SU-DHL-6 (cell line): ENCODE measurements around the gene COL6A3.

ENCODE experiments used
- H2AFZ ChIP-seq: fragments of 200-600 bp; sonication (generic); 2 replicates; pipeline ENCODE4 v1.6.1; 2014; ENCODE audit warnings: low read depth, mild to moderate bottlenecking, moderate library complexity, mixed read lengths, antibody characterized with exemption, low read length; ENCODE audit not compliant: severe bottlenecking
- H3F3A ChIP-seq: fragments of 200-600 bp; shearing (Covaris generic); 2 replicates; pipeline ENCODE4 v1.6.0; 2016; ENCODE audit warnings: antibody characterized with exemption, mild to moderate bottlenecking; ENCODE audit not compliant: insufficient read depth
- H3K27ac ChIP-seq: fragments of 200-600 bp; sonication (generic); 2 replicates; pipeline ENCODE4 v1.5.1; 2016; ENCODE audit warnings: low read depth, mild to moderate bottlenecking, low read length, moderate library complexity, mixed read lengths
- H3K27me3 ChIP-seq: fragments of 200-600 bp; sonication (generic), shearing (Covaris generic); 2 replicates; pipeline ENCODE4 v1.6.0; 2014; ENCODE audit warnings: mild to moderate bottlenecking, low read length
- H3K36me3 ChIP-seq: fragments of 200-600 bp; sonication (generic); 2 replicates; pipeline ENCODE4 v1.6.1; 2014; ENCODE audit warnings: mild to moderate bottlenecking, low read length, mixed read lengths
- H3K4me2 ChIP-seq: fragments of 300-600, 200-600 bp; shearing (Covaris generic), sonication (generic); 2 replicates; pipeline ENCODE4 v1.6.0; 2014; ENCODE audit warnings: low read length, low read depth, mild to moderate bottlenecking; ENCODE audit not compliant: poor library complexity, severe bottlenecking
- H3K4me3 ChIP-seq: fragments of 200-600 bp; sonication (generic); 2 replicates; pipeline ENCODE4 v1.5.1; 2014; ENCODE audit warnings: antibody characterized with exemption, low read length, mild to moderate bottlenecking, mixed read lengths; ENCODE audit not compliant: insufficient read depth, poor library complexity, severe bottlenecking
- H3K79me2 ChIP-seq: fragments of 200-600 bp; sonication (generic); 2 replicates; pipeline ENCODE4 v1.6.1; 2014; ENCODE audit warnings: mild to moderate bottlenecking, low read length, moderate library complexity; ENCODE audit not compliant: insufficient read depth
- H3K9ac ChIP-seq: fragments of 200-600 bp; sonication (generic); 2 replicates; pipeline ENCODE4 v1.7.0; 2014; ENCODE audit warnings: mild to moderate bottlenecking, low read length
- H3K9me2 ChIP-seq: fragments of 200-600 bp; sonication (generic); replicated peaks from 2 replicates; pipeline ENCODE4 v1.6.1; 2014; ENCODE audit warnings: low read length; ENCODE audit not compliant: insufficient read depth
- H3K9me3 ChIP-seq: fragments of 200-600 bp; sonication (generic); 2 replicates; pipeline ENCODE4 v1.6.1; 2014; ENCODE audit warnings: low read length, mixed read lengths; ENCODE audit not compliant: insufficient read depth
- H4K20me1 ChIP-seq: fragments of 200-600 bp; sonication (generic); 2 replicates; pipeline ENCODE4 v1.6.1; 2014; ENCODE audit warnings: low read depth, mild to moderate bottlenecking, antibody characterized with exemption, low read length, moderate library complexity, mixed read lengths
- CTCF ChIP-seq: fragments of 200-600 bp; sonication (generic); IDR thresholded peaks from one replicate; pipeline ENCODE4 v1.5.1; 2017; ENCODE audit warnings: antibody characterized with exemption, mild to moderate bottlenecking, low read length, moderate library complexity; ENCODE audit not compliant: insufficient read depth, poor library complexity, severe bottlenecking
- EZH2phosphoT487 ChIP-seq: fragments of 200-600 bp; sonication (generic), shearing (Covaris generic); conservative IDR thresholded peaks from 2 replicates; pipeline ENCODE4 v1.6.1; 2018; ENCODE audit warnings: mild to moderate bottlenecking, antibody characterized with exemption, low read length, moderate library complexity, mixed read lengths

Gene COL6A3

GRCh38 chr2:237451643-237452469 is 37.9 kb upstream of the COL6A3 start:
- no peaks in the 10 kb centered on the region for H3K9me2 ChIP-seq
- no peak overlapping the region for H3K27ac ChIP-seq
- H3K4me3 ChIP-seq, result no peak overlapping the region
- H3K27me3 ChIP-seq, result no peaks in the 10 kb centered on the region
- no peaks in the 10 kb centered on the region for H3F3A ChIP-seq
- no peak overlapping the region for H2AFZ ChIP-seq
- no peak overlapping the region for H3K9ac ChIP-seq
- H4K20me1 ChIP-seq, result no peaks in the 10 kb centered on the region
- H3K9me3 ChIP-seq, result no peaks in the 10 kb centered on the region
- no peaks in the 10 kb centered on the region for H3K36me3 ChIP-seq
- TF ChIP-seq CTCF, result no peak
- H3K79me2 ChIP-seq, result no peaks in the 10 kb centered on the region
- no peak overlapping the region for H3K4me2 ChIP-seq

- TF ChIP-seq CTCF (no peak), EZH2phosphoT487 (no peak)
- H2AFZ ChIP-seq, result no peak overlapping the region
- no peak overlapping the region for H3K4me2 ChIP-seq
- no peaks in the 10 kb centered on the region for H3K36me3 ChIP-seq
- H3K9me2 ChIP-seq, result no peaks in the 10 kb centered on the region
- no peak overlapping the region for H3K4me3 ChIP-seq
- no peaks in the 10 kb centered on the region for H3K79me2 ChIP-seq
- no peaks in the 10 kb centered on the region for H4K20me1 ChIP-seq
- no peaks in the 10 kb centered on the region for H3F3A ChIP-seq
- H3K27ac ChIP-seq, result no peak overlapping the region
- H3K9ac ChIP-seq, result no peak overlapping the region
- no peaks in the 10 kb centered on the region for H3K27me3 ChIP-seq
- no peaks in the 10 kb centered on the region for H3K9me3 ChIP-seq
These were observed 36.6 kb upstream of the COL6A3 start for GRCh38 chr2:237450583-237450982.

GRCh38 chr2:237450108-237450507 is 36.1 kb upstream of the COL6A3 start:
- Histone ChIP-seq H3K9ac (no peak overlapping the region), H3K9me3 (no peaks in the 10 kb centered on the region), H3F3A (no peaks in the 10 kb centered on the region), H3K27me3 (no peaks in the 10 kb centered on the region), H3K4me2 (no peak overlapping the region), H3K9me2 (no peaks in the 10 kb centered on the region), H3K79me2 (no peaks in the 10 kb centered on the region), H2AFZ (no peak overlapping the region), H3K27ac (no peak overlapping the region), H4K20me1 (no peaks in the 10 kb centered on the region), H3K4me3 (no peak overlapping the region), H3K36me3 (no peaks in the 10 kb centered on the region)
- TF ChIP-seq EZH2phosphoT487, result no peak
- TF ChIP-seq CTCF, result no peak
